GM19193 (cell line): ENCODE data around the gene AIPL1.

Source experiments
- POLR2A ChIP-seq: IDR thresholded peaks from 4 replicates; pipeline ENCODE4 v1.6.1; 2011; ENCODE audit not compliant: insufficient read depth, insufficient read length; ENCODE audit errors: extremely low read depth

The AIPL1 gene

DNA sequence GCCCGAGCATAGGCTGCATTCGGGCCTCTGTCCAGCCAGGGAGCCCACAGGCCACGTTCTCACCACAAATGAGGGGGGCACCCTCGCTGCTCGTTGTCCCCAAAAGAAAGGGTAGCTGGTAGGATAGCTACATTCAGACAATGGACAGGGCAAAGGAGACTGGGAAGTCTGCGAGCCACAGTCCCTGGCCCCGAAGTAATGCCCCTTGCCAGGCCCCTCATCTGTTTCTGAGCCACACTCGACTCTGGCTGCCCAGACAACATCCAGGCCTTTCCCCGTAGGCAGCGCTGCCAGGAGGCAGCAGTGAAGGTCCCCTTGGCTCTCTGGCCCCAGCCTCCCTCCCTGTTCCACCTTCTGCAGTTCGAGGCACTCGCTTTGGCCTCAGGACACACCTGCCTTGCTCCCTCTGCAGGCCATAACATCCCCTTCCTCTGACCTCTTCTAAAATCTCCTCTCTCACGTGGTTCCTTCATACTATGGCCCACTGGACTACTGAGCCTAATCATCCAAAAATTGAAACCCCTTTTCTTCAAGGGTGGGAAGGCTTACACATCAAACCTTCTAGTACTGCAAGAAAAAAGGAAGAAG lies 12.2 kb downstream of the AIPL1 start:
- no peak for TF ChIP-seq POLR2A

GRCh38 chr17:6421700-6422604 lies 13.0 kb downstream of the AIPL1 start:
- TF ChIP-seq POLR2A = no peak

- TF ChIP-seq POLR2A = no peak
These were observed 14.7 kb downstream of the AIPL1 start for GRCh38 chr17:6420173-6420641.

DNA sequence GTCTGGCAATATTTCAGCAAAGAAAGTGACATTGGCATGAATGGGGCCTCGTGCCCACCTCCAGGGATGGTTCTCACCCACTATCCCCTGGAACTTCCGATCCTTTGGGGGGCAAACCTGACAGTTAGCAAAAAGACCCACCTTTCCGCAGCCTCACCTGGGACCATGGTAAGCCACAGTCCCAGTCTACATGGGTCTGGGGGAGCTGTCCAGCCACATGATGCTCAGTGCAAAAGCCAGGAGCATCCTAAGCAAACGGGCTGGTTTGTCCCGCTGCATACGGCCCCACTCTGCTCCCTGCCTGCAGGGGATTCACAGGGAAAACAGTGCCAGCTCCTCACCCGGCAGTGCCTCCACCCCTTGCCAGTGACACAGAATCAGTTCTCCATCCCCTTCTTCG lies 19.3 kb downstream of the AIPL1 start:
- no peak for TF ChIP-seq POLR2A

DNA sequence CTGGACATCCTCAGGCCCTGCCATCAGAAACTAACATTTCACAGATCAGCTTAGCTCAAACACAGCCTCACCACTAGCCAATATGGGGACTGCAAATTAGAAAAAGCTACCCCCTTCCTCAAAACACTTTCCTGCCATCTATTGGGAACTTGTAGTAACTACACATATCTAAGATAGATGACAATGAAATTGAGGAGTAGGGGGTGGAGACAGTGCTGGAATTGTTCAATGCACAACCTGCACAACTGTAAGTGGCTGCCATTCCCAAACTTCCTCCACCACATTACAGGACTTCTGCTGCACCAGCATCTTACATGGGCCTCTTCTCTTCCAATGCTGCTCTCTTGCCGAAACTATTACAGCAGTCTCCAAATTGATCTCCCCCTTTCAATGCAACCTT lies 21.9 kb downstream of the AIPL1 start:
- TF ChIP-seq POLR2A = no peak

GRCh38 chr17:6408735-6409134 lies 26.2 kb downstream of the AIPL1 start:
- no peak for TF ChIP-seq POLR2A

GRCh38 chr17:6408276-6408675 lies 26.6 kb downstream of the AIPL1 start:
- no peak for TF ChIP-seq POLR2A

- TF ChIP-seq POLR2A = no peak
These were observed 32.7 kb downstream of the AIPL1 start for GRCh38 chr17:6402258-6402657.

DNA sequence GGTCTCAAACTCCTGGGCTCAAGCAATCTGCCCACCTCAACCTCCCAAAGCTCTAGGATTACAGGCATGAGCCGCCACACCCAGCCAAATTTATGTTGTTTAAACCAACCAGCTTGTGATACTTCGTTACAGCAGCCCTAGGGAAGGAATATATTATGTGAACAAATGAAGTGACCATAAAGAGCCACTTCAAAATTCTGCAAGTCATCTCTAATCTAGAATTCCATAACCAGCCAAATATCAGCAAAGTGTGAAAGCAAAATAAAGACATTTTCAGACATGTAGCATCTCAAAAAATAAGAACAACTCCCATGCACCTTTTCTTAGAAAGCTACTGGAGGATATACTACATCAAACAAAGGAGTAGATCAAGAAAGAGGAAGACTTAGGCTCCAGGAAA lies 36.0 kb downstream of the AIPL1 start:
- TF ChIP-seq POLR2A = no peak

GRCh38 chr17:6394055-6394606 lies 40.8 kb downstream of the AIPL1 start:
- TF ChIP-seq POLR2A = no peak

- TF ChIP-seq POLR2A = no peak
These were observed 41.5 kb downstream of the AIPL1 start for GRCh38 chr17:6393351-6393952.

DNA sequence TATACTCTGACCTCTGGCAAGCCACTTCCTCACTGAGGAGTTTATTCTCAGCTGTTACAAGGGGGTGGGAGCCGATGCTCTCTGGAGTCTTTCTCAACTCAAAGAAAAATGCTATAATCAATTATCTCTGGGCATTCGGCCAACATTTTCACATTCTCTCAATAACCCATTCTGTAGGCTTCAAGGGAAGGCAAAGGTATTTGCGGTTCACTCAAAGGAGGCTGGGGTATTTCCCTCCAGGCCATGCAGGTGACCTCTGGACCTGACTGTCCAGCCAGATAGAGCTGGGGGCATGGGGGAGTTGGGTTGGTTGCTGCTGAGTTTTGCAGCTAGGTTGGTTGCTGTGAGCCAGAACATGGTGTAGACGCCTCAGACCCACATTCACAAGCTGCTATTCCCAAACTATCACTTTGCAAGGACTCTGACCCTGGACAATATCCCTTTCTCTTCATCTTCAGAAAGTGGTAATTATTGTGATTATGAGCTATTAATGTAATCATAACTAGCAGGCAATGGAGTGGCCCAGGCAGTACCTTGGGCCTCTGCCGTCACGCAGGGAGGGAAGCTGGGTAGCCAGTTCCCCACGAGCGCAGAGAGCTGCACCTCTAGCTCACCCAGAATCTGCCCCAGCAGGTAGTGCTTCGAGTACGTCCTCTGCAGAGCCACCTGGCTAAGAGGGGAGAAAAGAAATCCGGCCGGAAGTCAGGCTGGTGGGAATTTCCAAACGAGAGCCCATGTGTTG lies 42.1 kb downstream of the AIPL1 start:
- no peak for TF ChIP-seq POLR2A

DNA sequence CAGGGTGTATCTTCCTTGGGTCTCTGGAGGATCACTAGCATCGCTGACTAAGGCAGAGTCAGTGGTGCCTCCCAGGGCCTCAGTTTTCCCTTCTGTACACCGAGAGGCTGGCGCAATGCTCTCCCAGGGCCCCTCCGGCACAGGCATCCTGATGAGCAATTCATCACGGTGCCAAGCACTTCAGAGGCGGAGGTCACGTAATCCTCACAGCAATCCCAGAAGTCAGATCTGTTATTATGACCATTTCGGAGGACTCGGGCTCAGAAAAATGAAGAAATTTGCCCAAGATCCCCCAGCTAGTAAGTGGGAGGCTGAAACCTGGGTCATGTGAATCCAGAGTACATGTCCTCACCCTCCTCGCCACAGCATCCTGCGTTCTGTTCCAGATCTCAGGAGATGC lies 46.5 kb downstream of the AIPL1 start:
- TF ChIP-seq POLR2A = no peak

GRCh38 chr17:6387858-6388257 lies 47.1 kb downstream of the AIPL1 start:
- no peak for TF ChIP-seq POLR2A

GRCh38 chr17:6387442-6387841 lies 47.5 kb downstream of the AIPL1 start:
- no peak for TF ChIP-seq POLR2A
